GM23338 (cell line): ENCODE measurements around the gene RAB3B. TPM values are rescaled to one million over a fixed set of nuclear protein-coding genes. Genes with fewer than 3 reads are reported as not detected.

Experiments used
- ATAC-seq: fragments of 200-7000 bp; cut with Tn5 transposase; 3 replicates; pipeline ENCODE4 v1.9.1; 2020
- DNase-seq: peaks from one replicate; pipeline ENCODE4 v3.0.0-alpha.2; 2015; ENCODE audit warnings: low spot score
- H2AFZ ChIP-seq: fragments of 200-600 bp; sonication (generic); 2 replicates; pipeline ENCODE4 v1.8.0; 2016; ENCODE audit warnings: antibody characterized with exemption, mild to moderate bottlenecking, moderate library complexity
- H3F3A ChIP-seq: fragments of 200-600 bp; sonication (generic); replicated peaks from 2 replicates; pipeline ENCODE4 v1.8.0; 2017; ENCODE audit warnings: antibody characterized with exemption, mixed run types, low read depth
- H3K27ac ChIP-seq: fragments of 200-600 bp; sonication (generic); 2 replicates; pipeline ENCODE4 v1.6.1; 2016; ENCODE audit warnings: low read depth
- H3K27me3 ChIP-seq: fragments of 200-600 bp; sonication (generic); 2 replicates; pipeline ENCODE4 v1.8.0; 2016; ENCODE audit warnings: mild to moderate bottlenecking, mixed run types, moderate library complexity; ENCODE audit not compliant: insufficient read depth
- H3K36me3 ChIP-seq: fragments of 200-600 bp; sonication (generic); 2 replicates; pipeline ENCODE4 v1.8.0; 2016; ENCODE audit warnings: mild to moderate bottlenecking; ENCODE audit not compliant: insufficient read depth
- H3K4me1 ChIP-seq: fragments of 200-600 bp; sonication (generic); 2 replicates; pipeline ENCODE4 v1.8.0; 2016; ENCODE audit warnings: mild to moderate bottlenecking, moderate library complexity; ENCODE audit not compliant: insufficient read depth
- H3K4me2 ChIP-seq: fragments of 200-600 bp; sonication (generic); 2 replicates; pipeline ENCODE4 v1.7.1; 2017; ENCODE audit warnings: mixed run types
- H3K4me3 ChIP-seq: fragments of 200-600 bp; sonication (generic); 2 replicates; pipeline ENCODE4 v1.6.1; 2016; ENCODE audit warnings: mixed run types
- H3K79me2 ChIP-seq: fragments of 200-600 bp; sonication (generic); replicated peaks from 2 replicates; pipeline ENCODE4 v1.8.0; 2017; ENCODE audit warnings: mild to moderate bottlenecking; ENCODE audit not compliant: insufficient read depth
- H3K9me2 ChIP-seq: fragments of 200-600 bp; sonication (generic); 2 replicates; pipeline ENCODE4 v1.8.0; 2017; ENCODE audit not compliant: insufficient read depth
- H4K20me1 ChIP-seq: fragments of 200-600 bp; sonication (generic); replicated peaks from 2 replicates; pipeline ENCODE4 v1.8.0; 2017; ENCODE audit warnings: mild to moderate bottlenecking; ENCODE audit not compliant: insufficient read depth
- H3K27ac Mint-ChIP-seq: 2 replicates; pipeline ENCODE4 v1.8.0; 2020; ENCODE audit warnings: inconsistent platforms, mild to moderate bottlenecking, moderate library complexity, mixed read lengths
- H3K27me3 Mint-ChIP-seq: 3 replicates; pipeline ENCODE4 v1.8.0; 2022; ENCODE audit warnings: low read depth, mild to moderate bottlenecking, moderate library complexity, mixed read lengths, inconsistent platforms; ENCODE audit not compliant: insufficient read depth, poor library complexity
- H3K36me3 Mint-ChIP-seq: 3 replicates; pipeline ENCODE4 v1.8.0; 2021; ENCODE audit warnings: low read depth, mild to moderate bottlenecking, inconsistent platforms, moderate library complexity, mixed read lengths
- H3K4me1 Mint-ChIP-seq: 3 replicates; pipeline ENCODE4 v1.8.0; 2020; ENCODE audit warnings: mild to moderate bottlenecking, inconsistent platforms, mixed read lengths
- H3K4me3 Mint-ChIP-seq: 3 replicates; pipeline ENCODE4 v1.8.0; 2021; ENCODE audit warnings: moderate library complexity, mild to moderate bottlenecking, inconsistent platforms, mixed read lengths
- H3K9me3 Mint-ChIP-seq: 3 replicates; pipeline ENCODE4 v1.8.0; 2020; ENCODE audit warnings: moderate library complexity, mild to moderate bottlenecking, inconsistent platforms, mixed read lengths
- CREB1 ChIP-seq: fragments of 250-450 bp; sonication (Bioruptor Pico); IDR thresholded peaks from 2 replicates; pipeline ENCODE4 v1.5.0; 2020; ENCODE audit warnings: low read depth, mild to moderate bottlenecking, moderate library complexity
- ETS1 ChIP-seq: IDR thresholded peaks from 2 replicates; pipeline ENCODE4 v1.6.1; 2016; ENCODE audit warnings: antibody characterized with exemption
- EZH2 ChIP-seq: fragments of 200-600 bp; sonication (generic); IDR thresholded peaks from one replicate; pipeline ENCODE4 v1.8.0; 2017; ENCODE audit warnings: antibody characterized with exemption, mild to moderate bottlenecking, low read depth; ENCODE audit not compliant: unreplicated experiment
- EZH2phosphoT487 ChIP-seq: fragments of 200-600 bp; sonication (generic); IDR thresholded peaks from one replicate; pipeline ENCODE4 v1.8.1; 2018; ENCODE audit warnings: antibody characterized with exemption; ENCODE audit not compliant: unreplicated experiment
- JUNB ChIP-seq: IDR thresholded peaks from one replicate; pipeline ENCODE4 v1.6.1; 2016; ENCODE audit warnings: antibody characterized with exemption; ENCODE audit not compliant: unreplicated experiment
- NANOG ChIP-seq: IDR thresholded peaks from 2 replicates; pipeline ENCODE4 v1.6.1; 2016; ENCODE audit warnings: antibody characterized with exemption, borderline replicate concordance
- POLR2AphosphoS5 ChIP-seq: IDR thresholded peaks from 2 replicates; pipeline ENCODE4 v1.6.1; 2016; ENCODE audit warnings: antibody characterized with exemption, low read depth
- REST ChIP-seq: IDR thresholded peaks from one replicate; pipeline ENCODE4 v1.6.1; 2018; ENCODE audit warnings: antibody characterized with exemption; ENCODE audit not compliant: unreplicated experiment
- ZNF114 ChIP-seq: fragments of 250-450 bp; sonication (Bioruptor Pico); IDR thresholded peaks from 2 replicates; pipeline ENCODE4 v1.5.0; 2020; ENCODE audit warnings: mild to moderate bottlenecking, moderate library complexity
- ZNF331 ChIP-seq: fragments of 250-450 bp; sonication (Bioruptor Pico); IDR thresholded peaks from 2 replicates; pipeline ENCODE4 v1.5.0; 2020; ENCODE audit warnings: low read depth, mild to moderate bottlenecking, moderate library complexity
- ZNF462 ChIP-seq: fragments of 250-450 bp; sonication (Bioruptor Pico); IDR thresholded peaks from 2 replicates; pipeline ENCODE4 v1.5.0; 2020; ENCODE audit warnings: mild to moderate bottlenecking, moderate library complexity
- polyA plus RNA-seq: library from polyadenylated mRNA; unstranded; fragments of >200 nt; fragmentation: Nextera tagmentation; extraction: Ambion mirVana; gene quantifications from 2 replicates; pipeline ENCODE4 v1.2.1, GENCODE V29; 2016
- total RNA-seq: library from RNA; depleted of rRNA; stranded (reverse); fragments of >200 nt; shearing (Covaris generic); gene quantifications from 2 replicates; pipeline ENCODE4 v1.2.3, GENCODE V29; 2014
- TF ChIP-seq, protein P1 (sequence below), 2 experiments: fragments of 200-600 bp in 1 of 2; sonication (generic) in 1 of 2; conservative IDR thresholded peaks; 2 replicates each; pipeline versions ENCODE4 v1.5.1 to v1.6.1; 2016 to 2017; ENCODE audit warnings: antibody characterized with exemption in 2 of 2, low read depth in 2 of 2, mild to moderate bottlenecking in 2 of 2, moderate library complexity in 1 of 2

Gene RAB3B
- total and polyA plus RNA-seq, 2 experiments from 2014 or later = 18.3 to 37.9 TPM

DNA sequence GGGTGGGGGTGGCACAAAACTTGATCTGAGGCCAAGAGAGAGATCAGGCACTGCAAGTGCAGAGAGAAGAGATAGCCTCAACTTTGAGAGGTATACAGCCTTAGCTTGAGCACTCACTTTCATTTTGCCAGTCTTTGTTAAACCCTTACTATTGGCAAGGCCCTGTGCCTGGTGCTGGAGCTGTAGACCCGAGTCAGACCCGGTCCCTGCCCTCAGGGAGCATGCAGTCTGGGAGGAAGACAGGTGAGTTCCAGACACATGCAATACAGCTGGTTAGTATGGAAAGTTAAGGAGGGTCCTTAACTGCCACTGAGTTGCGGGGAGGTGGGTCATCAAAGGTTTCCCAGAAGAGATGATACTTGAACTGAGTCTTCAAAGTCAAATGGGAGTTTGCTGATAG, 31.7 kb downstream of the RAB3B start:
- no peaks in the 10 kb centered on the region for H3K9me3 Mint-ChIP-seq
- no peaks in the 10 kb centered on the region; the same call in 1 of the 2 replicates for H3K79me2 ChIP-seq
- no peaks in the 10 kb centered on the region; the same call in 1 of the 2 replicates for H3K36me3 ChIP-seq
- no peak overlapping the region for H3K4me3 ChIP-seq
- no peak overlapping the region for H3K27ac ChIP-seq
- no peaks in the 10 kb centered on the region for H3K9me2 ChIP-seq
- H3K4me2 ChIP-seq = no peak overlapping the region
- ATAC-seq (no peak), DNase-seq (no peak)
- H2AFZ ChIP-seq = no peak overlapping the region
- peaks cover 16% of the 10 kb centered on the region for H3K36me3 Mint-ChIP-seq
- TF ChIP-seq NANOG = no peak
- TF ChIP-seq REST = no peak
- no peak for TF ChIP-seq JUNB
- no peak for TF ChIP-seq ZNF114 (CRISPR knock-in tag)
- no peak for TF ChIP-seq CREB1
- TF ChIP-seq ETS1 = no peak
- TF ChIP-seq EZH2 = no peak
- TF ChIP-seq, protein P1, sequence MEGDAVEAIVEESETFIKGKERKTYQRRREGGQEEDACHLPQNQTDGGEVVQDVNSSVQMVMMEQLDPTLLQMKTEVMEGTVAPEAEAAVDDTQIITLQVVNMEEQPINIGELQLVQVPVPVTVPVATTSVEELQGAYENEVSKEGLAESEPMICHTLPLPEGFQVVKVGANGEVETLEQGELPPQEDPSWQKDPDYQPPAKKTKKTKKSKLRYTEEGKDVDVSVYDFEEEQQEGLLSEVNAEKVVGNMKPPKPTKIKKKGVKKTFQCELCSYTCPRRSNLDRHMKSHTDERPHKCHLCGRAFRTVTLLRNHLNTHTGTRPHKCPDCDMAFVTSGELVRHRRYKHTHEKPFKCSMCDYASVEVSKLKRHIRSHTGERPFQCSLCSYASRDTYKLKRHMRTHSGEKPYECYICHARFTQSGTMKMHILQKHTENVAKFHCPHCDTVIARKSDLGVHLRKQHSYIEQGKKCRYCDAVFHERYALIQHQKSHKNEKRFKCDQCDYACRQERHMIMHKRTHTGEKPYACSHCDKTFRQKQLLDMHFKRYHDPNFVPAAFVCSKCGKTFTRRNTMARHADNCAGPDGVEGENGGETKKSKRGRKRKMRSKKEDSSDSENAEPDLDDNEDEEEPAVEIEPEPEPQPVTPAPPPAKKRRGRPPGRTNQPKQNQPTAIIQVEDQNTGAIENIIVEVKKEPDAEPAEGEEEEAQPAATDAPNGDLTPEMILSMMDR (conservative IDR thresholded peaks at IDR 0.05; ENCODE audit: low read depth in 2 of 2) = no peak
- no peak for TF ChIP-seq EZH2phosphoT487
- no peak for TF ChIP-seq ZNF462 (CRISPR knock-in tag)
- TF ChIP-seq ZNF331 = no peak
- TF ChIP-seq POLR2AphosphoS5 = no peak
- H3F3A ChIP-seq = no peaks in the 10 kb centered on the region
- peaks cover 34% of the 10 kb centered on the region for H3K4me1 ChIP-seq
- H3K4me3 Mint-ChIP-seq = no peak overlapping the region
- H3K27me3 ChIP-seq = no peaks in the 10 kb centered on the region
- peaks cover 3% of the 10 kb centered on the region for H3K27me3 Mint-ChIP-seq
- H3K4me1 Mint-ChIP-seq = peaks cover 39% of the 10 kb centered on the region
- no peak overlapping the region for H3K27ac Mint-ChIP-seq
- peaks cover 3% of the 10 kb centered on the region; the same call in 1 of the 2 replicates for H4K20me1 ChIP-seq
